GM19023 (cell line): ENCODE results near the gene S1PR1.
A peak's percentile ranks its signal among the peaks of the same experiment; 100 is the strongest.

Experiments
- ATAC-seq: cut with Tn5 transposase; IDR thresholded peaks from one replicate; pipeline ENCODE4 v1.9.1; 2021; ENCODE audit warnings: mild to moderate bottlenecking, moderate library complexity; ENCODE audit not compliant: unreplicated experiment

S1PR1 gene

GRCh38 chr1:101245246-101245927, 8.6 kb downstream of the S1PR1 start:
- no peak for ATAC-seq

- ATAC-seq, result peak; percentile 94
These were observed 10.8 kb downstream of the S1PR1 start for GRCh38 chr1:101247404-101248287.

GRCh38 chr1:101250222-101250621, 13.4 kb downstream of the S1PR1 start:
- no peak for ATAC-seq

GRCh38 chr1:101250656-101251272, 13.9 kb downstream of the S1PR1 start:
- no peak for ATAC-seq

DNA sequence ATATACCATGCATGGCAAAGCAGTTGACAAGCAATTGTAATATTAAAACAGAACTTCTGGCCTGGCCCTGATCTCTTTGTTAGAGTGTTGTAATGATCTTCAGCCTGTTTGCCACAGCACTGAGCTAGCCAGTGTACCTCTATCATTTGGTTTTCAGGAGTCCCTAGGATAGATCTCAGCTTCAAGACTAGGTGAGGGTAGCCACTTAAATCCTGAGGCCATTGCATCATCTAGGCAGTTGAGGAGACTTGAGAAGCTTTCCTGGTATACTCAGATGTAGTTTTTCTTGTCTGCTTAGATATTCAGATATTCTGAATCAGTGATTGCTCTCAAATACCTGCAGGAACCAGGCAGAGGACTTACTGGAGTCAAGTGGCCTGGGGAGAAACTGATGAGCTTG, 14.7 kb downstream of the S1PR1 start:
- no peak for ATAC-seq

DNA sequence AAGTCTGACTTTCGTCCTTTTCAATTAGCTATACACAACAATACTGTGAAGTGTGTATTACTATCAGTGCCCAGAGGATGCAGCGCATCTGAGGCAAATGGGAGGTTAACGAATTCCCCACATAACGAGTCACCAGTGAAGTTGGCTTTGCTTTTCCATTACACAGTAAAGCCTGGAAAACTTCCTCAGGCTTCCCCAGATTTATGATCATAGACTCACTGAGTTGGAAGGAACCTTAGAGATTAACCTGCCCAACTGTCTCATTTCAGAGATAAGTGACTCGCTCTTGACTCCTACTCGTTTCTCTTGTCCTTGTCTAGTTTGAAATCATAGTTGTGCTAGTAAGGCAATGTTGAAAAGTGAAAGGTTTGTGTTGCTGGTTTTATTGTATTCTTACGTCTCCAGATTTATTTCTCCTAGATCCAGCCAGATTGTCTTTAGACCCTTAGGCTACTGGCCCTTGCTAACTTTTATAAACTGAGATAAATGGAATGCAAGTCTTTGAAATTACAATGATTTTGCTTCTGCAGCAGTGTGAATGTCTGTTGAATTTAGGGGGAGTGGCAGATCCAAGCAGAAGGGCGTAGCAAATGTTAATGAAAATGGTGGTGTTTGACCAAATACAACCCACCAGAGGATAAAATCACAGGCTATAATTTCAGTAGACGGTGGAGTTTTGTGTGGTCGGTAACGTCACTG, 17.3 kb downstream of the S1PR1 start:
- ATAC-seq, result no peak

- peak; percentile 68 for ATAC-seq
These were observed 20.9 kb downstream of the S1PR1 start for GRCh38 chr1:101257500-101258325.

DNA sequence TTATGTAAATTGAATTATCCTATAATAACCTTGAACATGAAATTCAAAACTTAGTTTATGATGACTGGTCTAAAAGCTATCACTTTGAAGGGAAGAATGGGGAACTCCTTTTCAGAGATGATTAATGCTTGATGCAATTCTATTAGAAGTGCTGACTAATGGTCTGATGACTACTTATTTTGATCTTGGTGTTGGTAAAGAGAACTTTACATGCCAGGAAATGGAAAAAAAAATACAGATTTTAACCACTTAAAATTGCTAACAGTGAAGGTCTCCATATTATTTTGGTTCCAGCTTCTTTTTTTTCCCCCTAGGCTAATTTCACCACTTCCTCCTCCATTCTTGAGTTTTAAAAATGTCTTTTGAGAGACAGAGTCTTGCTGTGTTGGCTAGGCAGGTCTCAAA, 22.9 kb downstream of the S1PR1 start:
- ATAC-seq, result no peak

GRCh38 chr1:101260556-101261350, 23.9 kb downstream of the S1PR1 start:
- no peak for ATAC-seq

DNA sequence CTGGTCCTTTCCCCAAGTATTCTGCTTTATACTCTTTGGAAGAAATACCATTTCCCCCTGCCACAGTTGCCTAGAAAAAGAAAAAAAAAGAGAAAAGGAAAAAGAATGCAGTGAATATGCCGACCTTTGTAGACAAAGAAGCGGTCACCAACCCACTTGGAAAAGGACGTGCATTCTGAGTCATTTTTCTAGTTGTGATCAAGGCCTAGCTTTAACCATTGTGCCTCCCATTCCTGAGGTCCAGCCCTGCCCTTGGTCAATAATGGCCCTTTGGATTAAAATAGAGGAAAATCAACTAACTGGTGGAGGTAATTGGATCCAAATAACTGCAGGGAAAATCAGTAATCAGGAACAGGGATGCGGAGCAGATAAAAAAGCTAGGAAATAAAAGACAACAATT, 24.8 kb downstream of the S1PR1 start:
- no peak for ATAC-seq

GRCh38 chr1:101262060-101262459, 25.2 kb downstream of the S1PR1 start:
- no peak for ATAC-seq

DNA sequence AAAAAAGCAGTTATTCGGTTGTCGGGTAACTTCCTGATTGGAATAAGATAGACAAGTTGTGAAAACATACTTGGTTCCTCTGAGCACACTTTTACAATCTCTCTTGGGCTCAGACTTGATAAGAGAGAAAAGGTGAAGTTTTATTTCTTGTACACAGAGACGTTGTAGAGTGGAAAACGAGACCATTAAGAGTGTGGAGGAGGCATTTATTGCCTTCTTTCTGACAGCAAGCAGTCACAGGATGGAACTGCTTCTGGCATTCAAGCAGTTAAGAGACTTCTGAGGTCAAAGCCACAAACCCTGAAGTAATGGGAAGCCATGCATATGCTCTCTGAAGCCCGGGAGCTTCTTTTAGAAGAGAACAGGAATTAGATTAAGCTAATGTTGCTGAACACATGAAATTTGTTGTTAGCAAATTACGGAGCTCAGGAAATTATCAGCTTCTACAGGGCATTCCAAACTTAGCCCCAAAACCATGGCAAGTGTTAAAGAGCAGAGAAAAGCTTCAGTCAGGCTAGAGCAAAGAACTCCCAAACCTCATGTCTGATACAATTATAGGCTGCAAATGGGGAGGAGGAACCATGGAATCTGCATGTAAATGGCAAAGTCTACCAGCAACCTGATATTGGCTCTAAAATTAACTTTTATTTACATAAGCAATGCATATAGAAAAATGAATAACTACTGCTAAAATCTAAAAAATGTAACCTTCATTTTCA, 26.0 kb downstream of the S1PR1 start:
- no peak for ATAC-seq

- ATAC-seq, result no peak
These were observed 27.9 kb downstream of the S1PR1 start for GRCh38 chr1:101264697-101265096.

- ATAC-seq, result no peak
These were observed 28.9 kb downstream of the S1PR1 start for GRCh38 chr1:101265684-101266083.

- no peak for ATAC-seq
These were observed 30.3 kb downstream of the S1PR1 start for GRCh38 chr1:101267082-101267481.

- ATAC-seq, result no peak
These were observed 32.1 kb downstream of the S1PR1 start for GRCh38 chr1:101268893-101269292.

- no peak for ATAC-seq
These were observed 38.9 kb downstream of the S1PR1 start for GRCh38 chr1:101275672-101276071.

GRCh38 chr1:101276818-101277217, 40.0 kb downstream of the S1PR1 start:
- no peak for ATAC-seq

- no peak for ATAC-seq
These were observed 41.4 kb downstream of the S1PR1 start for GRCh38 chr1:101278238-101278637.
